Measurements from ENCODE around the gene GIT2. TPM values are rescaled to one million over a fixed set of nuclear protein-coding genes. Genes with fewer than 3 reads are reported as not detected.

GIT2 gene
- total and polyA plus RNA-seq, 2 of the 8 experiments (the other 6 are each of a cell fraction or from before 2014, with no cell fraction given), result 9.6 to 20.7 TPM

GRCh38 chr12:109951136-109951535 is 45.0 kb downstream of the GIT2 start:
- DNase-seq (ENCODE audit: low read depth in 1 of 2, low spot score in 2 of 2), result no peak
- no peak overlapping the region for H3K4me3 ChIP-seq (ENCODE audit: extremely low read depth in 1 of 4, insufficient read depth in 2 of 4, low read depth in 3 of 4, low read length in 4 of 4)
- H2BK20ac ChIP-seq (ENCODE audit: low read length), result no peak overlapping the region
- no peak overlapping the region for H3K4ac ChIP-seq (replicated peaks; ENCODE audit: insufficient read length, low read depth, low read length)
- no peaks in the 10 kb centered on the region for H3K79me1 ChIP-seq (ENCODE audit: low read depth, low read length)
- peaks cover 4 to 13% (median 5%) of the 10 kb centered on the region in 4 experiments for H3K4me1 ChIP-seq (replicated peaks in 1 of 4; ENCODE audit: control insufficient read depth in 3 of 4, insufficient read depth in 4 of 4, low read length in 3 of 4)
- no peak overlapping the region for H3K56ac ChIP-seq (replicated peaks; ENCODE audit: insufficient read length, low read depth, low read length)
- H4K5ac ChIP-seq (ENCODE audit: insufficient read length, low read depth, low read length), result no peak overlapping the region
- no peaks in the 10 kb centered on the region for H4K20me1 ChIP-seq (replicated peaks in 1 of 2; ENCODE audit: control insufficient read depth in 1 of 2, insufficient read depth in 2 of 2, low read length in 2 of 2)
- H3K79me2 ChIP-seq (ENCODE audit: control insufficient read depth in 1 of 2, insufficient read depth in 2 of 2, low read length in 2 of 2), result no peaks in the 10 kb centered on the region
- no peaks in the 10 kb centered on the region for H3K27me3 ChIP-seq (replicated peaks in 1 of 4; ENCODE audit: control insufficient read depth in 3 of 4, extremely low read depth in 1 of 4, insufficient read depth in 3 of 4, low read length in 3 of 4)
- POLR2A ChIA-PET (ENCODE audit: partially characterized antibody), result no interaction called here
- H2BK5ac ChIP-seq (ENCODE audit: low read depth, low read length), result no peak overlapping the region
- WGBS, 2 experiments (ENCODE audit: extremely low coverage in 1 of 2, insufficient coverage in 1 of 2, insufficient read length in 1 of 2, insufficient replicate concordance in 2 of 2, low coverage in 1 of 2, low lambda C conversion rate in 2 of 2, missing lambda C conversion rate in 1 of 2), result 88% methylated on average over 5 of the region's 5 CpGs; no CpG with 5 or more reads in 1 of the 2 experiments
- no peak overlapping the region for H3K14ac ChIP-seq (ENCODE audit: insufficient read length)
- no peak overlapping the region for H2BK120ac ChIP-seq (replicated peaks; ENCODE audit: low read depth, low read length)
- CTCF ChIA-PET (ENCODE audit: partially characterized antibody), result interaction anchor here (0.6 to 1.5 kb wide), 5 partner anchors 9 to 41 kb away, joined by 3 to 6 read pairs (median 4); no protein-coding TSS in a partner anchor
- H3K23ac ChIP-seq (ENCODE audit: insufficient read length), result no peak overlapping the region
- H3K4me2 ChIP-seq (ENCODE audit: insufficient read depth in 1 of 2, low read depth in 2 of 2, low read length in 2 of 2), result no peak overlapping the region
- H2BK15ac ChIP-seq (ENCODE audit: low read length), result no peak overlapping the region
- no peak overlapping the region for H2AK5ac ChIP-seq (ENCODE audit: low read depth, low read length)
- no peak overlapping the region for H3K9ac ChIP-seq (replicated peaks in 1 of 4; ENCODE audit: extremely low read depth in 1 of 4, low read depth in 3 of 4, low read length in 3 of 4)
- no peak overlapping the region for H2AFZ ChIP-seq (ENCODE audit: low read length)
- peaks cover 3 to 19% (median 10%) of the 10 kb centered on the region in 4 experiments; a peak in 6 of 8 replicates for H3K36me3 ChIP-seq (ENCODE audit: control insufficient read depth in 2 of 4, insufficient read depth in 4 of 4, low read length in 3 of 4)
- H3K23me2 ChIP-seq (ENCODE audit: low read depth, low read length), result no peaks in the 10 kb centered on the region
- FAIRE-seq, result no peak
- H2BK12ac ChIP-seq (ENCODE audit: low read depth, low read length), result no peak overlapping the region
- H3K9me3 ChIP-seq (ENCODE audit: insufficient read depth in 2 of 2, low read depth in 1 of 2, low read length in 1 of 2), result no peaks in the 10 kb centered on the region
- no peak overlapping the region for H4K8ac ChIP-seq (ENCODE audit: extremely low read depth, insufficient read depth, low read length)
- no peak overlapping the region for H4K91ac ChIP-seq (replicated peaks; ENCODE audit: insufficient read length, low read length)
- no peak overlapping the region for H3K27ac ChIP-seq (ENCODE audit: low read depth, low read length)
- no peak overlapping the region for H3K18ac ChIP-seq (ENCODE audit: extremely low read depth, low read length)
- TF ChIP-seq CHD1 (IDR thresholded peaks at IDR 0.05; ENCODE audit: low read depth, low read length) (no peak), YY1 (IDR thresholded peaks at IDR 0.05; ENCODE audit: low read depth, low read length) (no peak), JUND (IDR thresholded peaks at IDR 0.05; ENCODE audit: low read length) (no peak), SIN3A (conservative IDR thresholded peaks at IDR 0.05 in 1 of 2, IDR thresholded peaks at IDR 0.05 in 1 of 2; ENCODE audit: low read depth in 1 of 2, low read length in 2 of 2) (no peak), BRCA1 (IDR thresholded peaks at IDR 0.05; ENCODE audit: low read depth, low read length) (no peak), CHD2 (IDR thresholded peaks at IDR 0.05; ENCODE audit: low read length) (no peak), RFX5 (IDR thresholded peaks at IDR 0.05; ENCODE audit: borderline replicate concordance, low read depth, low read length) (no peak), USF2 (IDR thresholded peaks at IDR 0.05; ENCODE audit: low read length) (no peak), SIRT6 (IDR thresholded peaks at IDR 0.05; ENCODE audit: low read length) (no peak), EZH2 (IDR thresholded peaks at IDR 0.05; ENCODE audit: low read depth, low read length, severe bottlenecking) (no peak), ATF3 (IDR thresholded peaks at IDR 0.05; ENCODE audit: insufficient read depth, low read depth, low read length) (no peak), ASH2L (IDR thresholded peaks at IDR 0.05; ENCODE audit: low read length) (no peak)
